Neural cell (in vitro differentiated cells): ENCODE results near the gene ANXA2.

Source experiments
- CTCF ChIP-seq: fragments of 450-650 bp; IDR thresholded peaks from 2 replicates; pipeline ENCODE4 v1.5.1; 2014; ENCODE audit warnings: antibody characterized with exemption, mild to moderate bottlenecking, moderate library complexity; ENCODE audit not compliant: poor library complexity, severe bottlenecking
- EP300 ChIP-seq: fragments of 450-650 bp; conservative IDR thresholded peaks from 2 replicates; pipeline ENCODE4 v1.6.1; 2014; ENCODE audit warnings: antibody characterized with exemption, mild to moderate bottlenecking, moderate library complexity; ENCODE audit not compliant: poor library complexity, severe bottlenecking
- EZH2 ChIP-seq: fragments of 200-600, 300-800 bp; shearing (Covaris generic), sonication (generic); IDR thresholded peaks from 2 replicates; pipeline ENCODE4 v1.6.1; 2014; ENCODE audit warnings: antibody characterized with exemption, low read length, borderline replicate concordance, mild to moderate bottlenecking; ENCODE audit not compliant: insufficient read depth, poor library complexity, severe bottlenecking
- MXI1 ChIP-seq: fragments of 450-650 bp; conservative IDR thresholded peaks from 2 replicates; pipeline ENCODE4 v1.6.1; 2014; ENCODE audit warnings: antibody characterized with exemption, mild to moderate bottlenecking; ENCODE audit not compliant: poor library complexity, severe bottlenecking
- POLR2AphosphoS5 ChIP-seq: IDR thresholded peaks from 2 replicates; pipeline ENCODE4 v1.6.1; 2012
- RAD21 ChIP-seq: fragments of 450-650 bp; conservative IDR thresholded peaks from 2 replicates; pipeline ENCODE4 v1.6.1; 2014; ENCODE audit warnings: antibody characterized with exemption, mild to moderate bottlenecking, moderate library complexity
- REST ChIP-seq: IDR thresholded peaks from 2 replicates; pipeline ENCODE4 v1.6.1; 2012; ENCODE audit warnings: borderline replicate concordance
- SMC3 ChIP-seq: fragments of 450-650 bp; conservative IDR thresholded peaks from 2 replicates; pipeline ENCODE4 v1.6.1; 2014; ENCODE audit warnings: antibody characterized with exemption, mild to moderate bottlenecking, moderate library complexity; ENCODE audit not compliant: poor library complexity
- TAF1 ChIP-seq: IDR thresholded peaks from 2 replicates; pipeline ENCODE4 v1.6.1; 2012; ENCODE audit warnings: low read depth

- TF ChIP-seq MXI1, result no peak
- no peak for TF ChIP-seq POLR2AphosphoS5
- no peak for TF ChIP-seq SMC3
- TF ChIP-seq CTCF, result no peak
- TF ChIP-seq EZH2, result no peak
- TF ChIP-seq REST, result no peak
- TF ChIP-seq TAF1, result no peak
- no peak for TF ChIP-seq RAD21
- no peak for TF ChIP-seq EP300
These were observed 16.4 kb upstream of the ANXA2 start for GRCh38 chr15:60414016-60414682.
